ENCODE data around the gene C12orf75. TPM values are rescaled to one million over a fixed set of nuclear protein-coding genes. Genes with fewer than 3 reads are reported as not detected.

The C12orf75 gene
- total RNA-seq, 1 experiment from 2014 or later: 173 TPM

DNA sequence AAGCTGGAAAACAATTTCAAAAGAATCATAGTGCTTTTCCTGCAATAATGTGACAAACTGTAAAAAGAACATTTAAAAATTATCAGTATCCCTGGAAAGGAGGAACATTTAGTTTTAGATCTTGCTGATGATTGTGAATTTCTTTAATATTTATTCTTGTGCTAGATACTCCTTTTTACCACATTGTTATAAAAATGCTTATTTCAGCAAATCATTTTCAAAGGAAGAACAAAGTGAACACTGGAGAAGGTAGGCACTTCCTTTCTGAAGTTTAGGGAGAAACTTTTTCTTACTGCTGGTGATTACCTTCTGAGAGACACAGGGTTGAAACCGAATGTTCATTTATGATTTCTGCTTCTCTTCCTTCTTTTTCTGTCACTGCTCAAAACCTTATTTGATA is 45.1 kb upstream of the C12orf75 start:
- H3K4me1 ChIP-seq: peaks cover 28% of the 10 kb centered on the region
- H3K4me1 Mint-ChIP-seq (ENCODE audit: low read depth, unreplicated experiment): peaks cover 6% of the 10 kb centered on the region
- H3K4me3 ChIP-seq (ENCODE audit: low read depth, low read length): no peak overlapping the region
- H3K4me3 Mint-ChIP-seq (ENCODE audit: unreplicated experiment): no peak overlapping the region
- no peaks in the 10 kb centered on the region for H3K27me3 Mint-ChIP-seq (ENCODE audit: insufficient read depth, unreplicated experiment)
- no peak for TF ChIP-seq CTCF (IDR thresholded peaks at IDR 0.05; ENCODE audit: insufficient read depth in 1 of 2, low read depth in 1 of 2, low read length in 1 of 2, severe bottlenecking in 1 of 2, unreplicated experiment in 1 of 2)
- no peaks in the 10 kb centered on the region for H3K36me3 ChIP-seq (ENCODE audit: control insufficient read depth, insufficient read depth, low read length)
- no peak overlapping the region for H3K27ac Mint-ChIP-seq (ENCODE audit: unreplicated experiment)
- POLR2A ChIA-PET: no interaction called here
- CTCF ChIA-PET: no interaction called here
- no peaks in the 10 kb centered on the region for H3K9me3 Mint-ChIP-seq (ENCODE audit: unreplicated experiment)
- intact Hi-C loops (cut with micrococcal nuclease; ENCODE audit: unreplicated experiment): no loop called here
- no peaks in the 10 kb centered on the region for H3K36me3 Mint-ChIP-seq (ENCODE audit: insufficient read depth, unreplicated experiment)
- no peaks in the 10 kb centered on the region for H3K27me3 ChIP-seq (replicated peaks; ENCODE audit: control insufficient read depth, insufficient read depth, low read length)
- no peaks in the 10 kb centered on the region for H3K9me3 ChIP-seq
- no peak for DNase-seq
- BruUV-seq (replicated peaks): no TSS peak

DNA sequence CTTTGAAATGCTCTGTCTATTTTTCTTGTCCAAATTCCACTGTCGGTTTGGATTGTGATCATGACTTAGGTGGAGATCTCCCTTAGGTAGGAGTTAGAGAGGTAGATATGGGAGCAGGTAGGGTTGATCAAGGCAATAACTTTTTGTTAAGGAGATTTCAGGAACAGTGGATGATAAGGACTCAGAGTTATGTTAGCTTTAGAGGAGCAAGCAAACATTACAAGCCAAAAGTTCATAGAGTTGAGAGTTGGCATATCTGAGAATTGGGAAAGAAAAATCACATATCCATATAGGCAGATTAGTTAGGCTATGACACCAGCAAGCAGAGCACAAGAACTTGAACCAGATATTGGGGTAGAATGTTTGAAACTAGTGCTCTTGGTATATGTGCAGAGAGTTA is 43.1 kb upstream of the C12orf75 start:
- no peaks in the 10 kb centered on the region for H3K36me3 ChIP-seq (ENCODE audit: control insufficient read depth, insufficient read depth, low read length)
- H3K4me1 ChIP-seq: peaks cover 8% of the 10 kb centered on the region
- Mint-ChIP-seq H3K4me1 (ENCODE audit: low read depth, unreplicated experiment) (no peaks in the 10 kb centered on the region), H3K4me3 (ENCODE audit: unreplicated experiment) (no peak overlapping the region), H3K36me3 (ENCODE audit: insufficient read depth, unreplicated experiment) (no peaks in the 10 kb centered on the region), H3K9me3 (ENCODE audit: unreplicated experiment) (no peaks in the 10 kb centered on the region), H3K27me3 (ENCODE audit: insufficient read depth, unreplicated experiment) (no peaks in the 10 kb centered on the region), H3K27ac (ENCODE audit: unreplicated experiment) (no peak overlapping the region)
- no peak overlapping the region for H3K4me3 ChIP-seq (ENCODE audit: low read depth, low read length)
- intact Hi-C loops (cut with micrococcal nuclease; ENCODE audit: unreplicated experiment): no loop called here
- ChIA-PET CTCF (no interaction called here), POLR2A (interaction anchor here (0.5 kb wide), 1 partner anchor 440 kb away, joined by 3 read pairs; no protein-coding TSS in a partner anchor)
- H3K9me3 ChIP-seq: no peaks in the 10 kb centered on the region
- H3K27me3 ChIP-seq (replicated peaks; ENCODE audit: control insufficient read depth, insufficient read depth, low read length): no peaks in the 10 kb centered on the region
- no peak for TF ChIP-seq CTCF (IDR thresholded peaks at IDR 0.05; ENCODE audit: insufficient read depth in 1 of 2, low read depth in 1 of 2, low read length in 1 of 2, severe bottlenecking in 1 of 2, unreplicated experiment in 1 of 2)
- DNase-seq: no peak
- no TSS peak for BruUV-seq (replicated peaks)

DNA sequence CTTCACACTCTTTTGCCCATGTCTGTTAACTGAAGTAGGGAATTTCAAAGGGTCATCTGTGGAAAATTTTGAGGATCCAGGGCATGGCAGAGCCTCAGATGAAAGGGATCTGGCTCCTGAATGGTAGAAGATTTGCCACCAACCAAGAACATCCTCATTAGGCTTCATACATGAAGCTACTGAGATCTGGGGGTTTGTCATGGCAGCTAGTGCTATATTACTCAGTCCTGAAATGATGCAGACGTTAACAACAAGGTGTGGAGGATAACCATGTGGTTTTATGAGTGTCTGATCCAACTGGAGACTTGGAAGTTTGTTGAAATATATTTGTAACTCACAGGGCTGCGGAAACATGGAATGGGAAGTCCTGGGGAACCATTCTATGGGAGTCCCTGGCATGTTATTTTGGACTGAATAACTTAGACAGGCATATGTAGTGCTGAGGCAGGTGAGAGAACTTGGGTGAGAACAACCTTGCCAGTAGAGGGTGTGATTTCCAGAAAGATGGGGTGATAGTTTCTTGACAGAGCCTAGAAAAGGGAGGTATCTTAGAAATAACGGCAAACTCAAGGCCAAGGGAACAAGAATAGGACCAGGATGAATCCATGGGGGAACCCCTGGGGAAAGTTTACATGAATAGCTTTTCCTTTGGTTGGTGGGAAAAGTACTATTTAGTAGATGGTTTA is 42.0 kb upstream of the C12orf75 start:
- CTCF ChIA-PET: no interaction called here
- POLR2A ChIA-PET: no interaction called here
- intact Hi-C loops (cut with micrococcal nuclease; ENCODE audit: unreplicated experiment): no loop called here
- BruUV-seq (replicated peaks): no TSS peak
- Mint-ChIP-seq H3K36me3 (ENCODE audit: insufficient read depth, unreplicated experiment) (no peaks in the 10 kb centered on the region), H3K4me3 (ENCODE audit: unreplicated experiment) (no peak overlapping the region), H3K4me1 (ENCODE audit: low read depth, unreplicated experiment) (peaks cover 3% of the 10 kb centered on the region), H3K27me3 (ENCODE audit: insufficient read depth, unreplicated experiment) (no peaks in the 10 kb centered on the region), H3K9me3 (ENCODE audit: unreplicated experiment) (no peaks in the 10 kb centered on the region), H3K27ac (ENCODE audit: unreplicated experiment) (no peak overlapping the region)
- Histone ChIP-seq H3K9me3 (no peaks in the 10 kb centered on the region), H3K4me3 (ENCODE audit: low read depth, low read length) (no peak overlapping the region), H3K4me1 (peaks cover 7% of the 10 kb centered on the region; the same call in 1 of the 2 replicates), H3K36me3 (ENCODE audit: control insufficient read depth, insufficient read depth, low read length) (no peaks in the 10 kb centered on the region), H3K27me3 (replicated peaks; ENCODE audit: control insufficient read depth, insufficient read depth, low read length) (no peaks in the 10 kb centered on the region)
- no peak for DNase-seq
- TF ChIP-seq CTCF (IDR thresholded peaks at IDR 0.05; ENCODE audit: insufficient read depth in 1 of 2, low read depth in 1 of 2, low read length in 1 of 2, severe bottlenecking in 1 of 2, unreplicated experiment in 1 of 2): no peak
